Nephron progenitor cell (in vitro differentiated cells): ENCODE data around the gene TTLL11.

Source experiments
- DNase-seq: peaks from one replicate; pipeline ENCODE4 v3.0.0; 2021
- H3K27ac Mint-ChIP-seq: 2 replicates; pipeline ENCODE4 v1.8.0; 2021; ENCODE audit warnings: mild to moderate bottlenecking, moderate library complexity, mixed read lengths
- H3K27me3 Mint-ChIP-seq: 2 replicates; pipeline ENCODE4 v1.8.0; 2021; ENCODE audit warnings: mild to moderate bottlenecking, low read depth, mixed read lengths; ENCODE audit not compliant: poor library complexity
- H3K36me3 Mint-ChIP-seq: 2 replicates; pipeline ENCODE4 v1.8.0; 2021; ENCODE audit warnings: low read depth, mixed read lengths
- H3K4me1 Mint-ChIP-seq: 2 replicates; pipeline ENCODE4 v1.8.0; 2021; ENCODE audit warnings: mixed read lengths
- H3K4me3 Mint-ChIP-seq: 2 replicates; pipeline ENCODE4 v1.8.0; 2021; ENCODE audit warnings: mild to moderate bottlenecking, moderate library complexity, mixed read lengths
- H3K9me3 Mint-ChIP-seq: 2 replicates; pipeline ENCODE4 v1.8.0; 2021; ENCODE audit warnings: mild to moderate bottlenecking, moderate library complexity, mixed read lengths
- CTCF ChIP-seq: fragments of 200-600 bp; sonication (generic); IDR thresholded peaks from 2 replicates; pipeline ENCODE4 v1.5.0; 2021; ENCODE audit warnings: antibody characterized with exemption

Gene TTLL11

DNA sequence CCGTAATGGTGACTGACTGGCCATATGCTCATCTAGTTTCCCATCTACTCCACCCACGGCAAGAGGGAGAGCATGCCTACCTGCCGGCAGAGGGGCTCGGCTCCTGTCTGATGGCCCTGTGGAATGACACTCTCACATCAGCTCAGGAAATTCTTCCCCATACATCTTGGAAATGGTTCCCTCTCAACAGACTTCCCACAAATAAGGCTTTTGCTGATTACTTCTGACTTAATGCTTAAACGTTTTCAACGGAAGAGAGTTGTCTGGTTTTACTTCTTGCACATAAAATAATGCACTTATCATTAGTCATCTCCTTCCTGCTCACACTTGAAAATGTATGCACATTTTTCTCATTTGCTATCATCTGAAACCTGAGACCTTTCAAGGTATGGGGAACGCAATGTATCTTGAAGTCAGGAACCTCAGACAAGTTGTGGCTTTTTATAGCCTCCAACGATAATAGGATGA lies 129.5 kb downstream of the TTLL11 start:
- Mint-ChIP-seq H3K27ac (no peak overlapping the region), H3K4me1 (peaks cover 10% of the 10 kb centered on the region), H3K36me3 (no peaks in the 10 kb centered on the region), H3K4me3 (no peak overlapping the region), H3K9me3 (no peaks in the 10 kb centered on the region), H3K27me3 (peaks cover 52% of the 10 kb centered on the region)
- no peak for TF ChIP-seq CTCF
- no peak for DNase-seq

- DNase-seq, result no peak
- Mint-ChIP-seq H3K27ac (no peak overlapping the region), H3K4me1 (peaks cover 10% of the 10 kb centered on the region), H3K27me3 (peaks cover 52% of the 10 kb centered on the region), H3K9me3 (no peaks in the 10 kb centered on the region), H3K36me3 (no peaks in the 10 kb centered on the region), H3K4me3 (no peak overlapping the region)
- TF ChIP-seq CTCF, result no peak
Measured at GRCh38 chr9:121962421-121962820, 130.7 kb downstream of the TTLL11 start.

DNA sequence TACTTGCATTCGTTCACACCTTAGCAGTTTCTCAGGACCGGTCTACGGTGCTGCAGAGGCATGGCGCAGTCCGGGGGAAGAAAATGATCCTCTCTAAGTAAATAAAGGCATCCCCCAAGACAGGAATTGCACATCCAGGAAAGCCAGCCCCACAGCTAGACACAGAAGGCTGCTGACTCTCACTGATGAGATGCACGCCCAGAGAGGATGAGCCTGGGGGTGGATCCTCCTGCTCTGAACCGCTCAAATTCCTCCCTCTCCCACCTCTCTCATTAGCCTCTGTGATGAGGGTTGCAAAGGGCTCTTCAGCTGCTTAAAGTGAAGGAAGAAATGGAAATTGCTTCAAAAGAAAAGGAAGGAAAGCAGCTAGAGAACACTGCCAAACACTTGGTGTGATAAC lies 132.4 kb downstream of the TTLL11 start:
- no peak overlapping the region for H3K4me3 Mint-ChIP-seq
- no peak for TF ChIP-seq CTCF
- no peak overlapping the region for H3K27ac Mint-ChIP-seq
- H3K9me3 Mint-ChIP-seq, result no peaks in the 10 kb centered on the region
- peaks cover 10% of the 10 kb centered on the region for H3K4me1 Mint-ChIP-seq
- no peak for DNase-seq
- H3K36me3 Mint-ChIP-seq, result no peaks in the 10 kb centered on the region
- peaks cover 51% of the 10 kb centered on the region for H3K27me3 Mint-ChIP-seq

DNA sequence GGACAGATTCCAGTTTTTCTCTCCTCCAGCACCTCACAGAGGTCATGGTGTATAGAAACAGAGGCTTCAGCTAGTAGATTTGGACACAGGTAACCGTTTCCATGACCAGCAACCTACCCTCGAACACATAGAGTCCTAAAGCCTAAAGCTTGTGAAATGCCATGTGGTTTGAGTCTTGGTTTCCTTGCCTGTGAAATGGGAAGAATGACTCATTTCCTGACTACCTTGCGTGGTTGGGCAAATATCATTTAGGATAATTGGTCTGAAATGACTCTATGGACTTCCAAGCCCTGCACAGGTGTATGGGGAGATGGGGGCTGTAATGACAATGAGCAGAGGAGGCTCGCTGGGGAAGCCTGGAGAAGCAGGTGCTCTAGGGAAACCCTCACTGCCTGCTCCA lies 134.6 kb downstream of the TTLL11 start:
- Mint-ChIP-seq H3K4me1 (peaks cover 10% of the 10 kb centered on the region), H3K27me3 (peaks cover 44% of the 10 kb centered on the region), H3K27ac (no peak overlapping the region), H3K36me3 (no peaks in the 10 kb centered on the region), H3K9me3 (no peaks in the 10 kb centered on the region), H3K4me3 (no peak overlapping the region)
- DNase-seq, result no peak
- TF ChIP-seq CTCF, result no peak

GRCh38 chr9:121956808-121957207 lies 136.3 kb downstream of the TTLL11 start:
- H3K27me3 Mint-ChIP-seq, result peaks cover 33% of the 10 kb centered on the region
- no peak overlapping the region for H3K27ac Mint-ChIP-seq
- peaks cover 16% of the 10 kb centered on the region for H3K4me1 Mint-ChIP-seq
- no peak overlapping the region for H3K4me3 Mint-ChIP-seq
- no peak for DNase-seq
- H3K9me3 Mint-ChIP-seq, result no peaks in the 10 kb centered on the region
- TF ChIP-seq CTCF, result no peak
- H3K36me3 Mint-ChIP-seq, result no peaks in the 10 kb centered on the region

- H3K4me3 Mint-ChIP-seq, result no peak overlapping the region
- no peak for DNase-seq
- peaks cover 23% of the 10 kb centered on the region for H3K27me3 Mint-ChIP-seq
- H3K27ac Mint-ChIP-seq, result no peak overlapping the region
- no peak for TF ChIP-seq CTCF
- peaks cover 7% of the 10 kb centered on the region for H3K4me1 Mint-ChIP-seq
- H3K36me3 Mint-ChIP-seq, result no peaks in the 10 kb centered on the region
- H3K9me3 Mint-ChIP-seq, result no peaks in the 10 kb centered on the region
Measured at GRCh38 chr9:121955649-121956048, 137.5 kb downstream of the TTLL11 start.
